OCI-LY1 (cell line): Measurements from ENCODE around the gene RPL19.

Experiments used
- H2AFZ ChIP-seq: fragments of 200-600 bp; sonication (generic), shearing (Covaris generic); 2 replicates; pipeline ENCODE4 v1.6.0; 2014; ENCODE audit warnings: antibody characterized with exemption, mild to moderate bottlenecking, low read length
- H3F3A ChIP-seq: fragments of 200-600 bp; sonication (generic), shearing (Covaris generic); 2 replicates; pipeline ENCODE4 v1.6.0; 2014; ENCODE audit warnings: mild to moderate bottlenecking, antibody characterized with exemption, low read length, moderate library complexity; ENCODE audit not compliant: insufficient read depth
- H3K27ac ChIP-seq: fragments of 200-600 bp; sonication (generic); 2 replicates; pipeline ENCODE4 v1.5.1; 2014; ENCODE audit warnings: low read length, mixed run types, mild to moderate bottlenecking, low read depth; ENCODE audit not compliant: poor library complexity, severe bottlenecking
- H3K27me3 ChIP-seq: fragments of 200-600 bp; sonication (generic); 2 replicates; pipeline ENCODE4 v1.6.0; 2014; ENCODE audit warnings: antibody characterized with exemption, mild to moderate bottlenecking, low read length, moderate library complexity; ENCODE audit not compliant: insufficient read depth
- H3K36me3 ChIP-seq: fragments of 200-600 bp; sonication (generic); 2 replicates; pipeline ENCODE4 v1.6.1; 2014; ENCODE audit warnings: mild to moderate bottlenecking, antibody characterized with exemption, low read length, moderate library complexity, mixed read lengths; ENCODE audit not compliant: insufficient read depth
- H3K4me1 ChIP-seq: fragments of 200-600 bp; sonication (generic); 2 replicates; pipeline ENCODE4 v1.5.1; 2014; ENCODE audit warnings: mild to moderate bottlenecking, low read length, moderate library complexity; ENCODE audit not compliant: insufficient read depth, severe bottlenecking
- H3K4me2 ChIP-seq: fragments of 200-600 bp; sonication (generic), shearing (Covaris generic); 2 replicates; pipeline ENCODE4 v1.6.1; 2014; ENCODE audit warnings: low read length
- H3K4me3 ChIP-seq: fragments of 200-600 bp; sonication (generic); 2 replicates; pipeline ENCODE4 v1.5.1; 2014; ENCODE audit warnings: low read length, low read depth, mild to moderate bottlenecking, mixed read lengths; ENCODE audit not compliant: poor library complexity, severe bottlenecking
- H3K79me2 ChIP-seq: fragments of 200-600 bp; shearing (Covaris generic); 2 replicates; pipeline ENCODE4 v1.6.1; 2016; ENCODE audit warnings: mixed run types, low read length, mixed read lengths; ENCODE audit not compliant: insufficient read depth
- H3K9ac ChIP-seq: fragments of 200-600 bp; sonication (generic), shearing (Covaris generic); 2 replicates; pipeline ENCODE4 v1.6.1; 2014; ENCODE audit warnings: mild to moderate bottlenecking, low read length, mixed read lengths
- H3K9me2 ChIP-seq: fragments of 200-600 bp; sonication (generic), shearing (Covaris generic); 2 replicates; pipeline ENCODE4 v1.6.1; 2014; ENCODE audit warnings: low read depth, mild to moderate bottlenecking, low read length, mixed read lengths
- H3K9me3 ChIP-seq: fragments of 200-600 bp; shearing (Covaris generic); 2 replicates; pipeline ENCODE4 v1.6.1; 2014; ENCODE audit warnings: low read length, mixed read lengths
- H4K20me1 ChIP-seq: fragments of 200-600 bp; sonication (generic), shearing (Covaris generic); 2 replicates; pipeline ENCODE4 v1.6.0; 2016; ENCODE audit warnings: mild to moderate bottlenecking, low read length; ENCODE audit not compliant: insufficient read depth
- EZH2 ChIP-seq: fragments of 200-600 bp; sonication (generic), shearing (Covaris generic); IDR thresholded peaks from 2 replicates; pipeline ENCODE4 v1.8.0; 2017; ENCODE audit warnings: borderline replicate concordance, mixed run types, mild to moderate bottlenecking, antibody characterized with exemption, low read length, moderate library complexity, mixed read lengths
- TF ChIP-seq, protein P1 (sequence below): fragments of 200-600 bp; sonication (generic), shearing (Covaris generic); IDR thresholded peaks from 2 replicates; pipeline ENCODE4 v1.5.1; 2017; ENCODE audit warnings: mild to moderate bottlenecking, antibody characterized with exemption, low read length, moderate library complexity, mixed read lengths

The RPL19 gene

DNA sequence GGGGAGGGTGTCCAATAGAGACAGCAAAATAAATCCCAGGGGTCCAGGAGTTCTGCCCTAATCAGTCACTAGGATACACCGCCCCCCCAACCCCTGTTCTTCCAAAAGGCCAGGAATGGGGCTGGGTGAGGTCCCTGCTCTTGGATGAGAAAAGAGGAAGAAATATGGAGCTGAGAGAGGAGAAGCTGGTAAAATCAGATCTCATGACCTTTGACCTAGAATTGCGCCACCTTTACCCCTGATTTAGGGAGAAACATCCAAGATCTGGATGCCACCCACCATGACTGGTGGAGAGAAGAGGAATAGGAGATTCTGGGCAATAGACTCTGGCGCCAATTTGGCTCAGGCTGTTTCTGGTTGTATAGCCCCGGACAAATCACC lies 1.9 kb upstream of the RPL19 start:
- H2AFZ ChIP-seq = no peak overlapping the region
- no peaks in the 10 kb centered on the region for H4K20me1 ChIP-seq
- H3F3A ChIP-seq = peaks cover 15% of the 10 kb centered on the region; the same call in 1 of the 2 replicates
- TF ChIP-seq, protein P1, sequence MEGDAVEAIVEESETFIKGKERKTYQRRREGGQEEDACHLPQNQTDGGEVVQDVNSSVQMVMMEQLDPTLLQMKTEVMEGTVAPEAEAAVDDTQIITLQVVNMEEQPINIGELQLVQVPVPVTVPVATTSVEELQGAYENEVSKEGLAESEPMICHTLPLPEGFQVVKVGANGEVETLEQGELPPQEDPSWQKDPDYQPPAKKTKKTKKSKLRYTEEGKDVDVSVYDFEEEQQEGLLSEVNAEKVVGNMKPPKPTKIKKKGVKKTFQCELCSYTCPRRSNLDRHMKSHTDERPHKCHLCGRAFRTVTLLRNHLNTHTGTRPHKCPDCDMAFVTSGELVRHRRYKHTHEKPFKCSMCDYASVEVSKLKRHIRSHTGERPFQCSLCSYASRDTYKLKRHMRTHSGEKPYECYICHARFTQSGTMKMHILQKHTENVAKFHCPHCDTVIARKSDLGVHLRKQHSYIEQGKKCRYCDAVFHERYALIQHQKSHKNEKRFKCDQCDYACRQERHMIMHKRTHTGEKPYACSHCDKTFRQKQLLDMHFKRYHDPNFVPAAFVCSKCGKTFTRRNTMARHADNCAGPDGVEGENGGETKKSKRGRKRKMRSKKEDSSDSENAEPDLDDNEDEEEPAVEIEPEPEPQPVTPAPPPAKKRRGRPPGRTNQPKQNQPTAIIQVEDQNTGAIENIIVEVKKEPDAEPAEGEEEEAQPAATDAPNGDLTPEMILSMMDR = no peak
- TF ChIP-seq EZH2 = no peak
- peak overlapping the region; percentile 73 for H3K9ac ChIP-seq
- H3K27me3 ChIP-seq = no peaks in the 10 kb centered on the region
- peaks cover 60% of the 10 kb centered on the region for H3K4me1 ChIP-seq
- no peaks in the 10 kb centered on the region for H3K9me3 ChIP-seq
- no peaks in the 10 kb centered on the region for H3K9me2 ChIP-seq
- peak overlapping the region; percentile 81 for H3K27ac ChIP-seq
- peaks cover 41% of the 10 kb centered on the region for H3K36me3 ChIP-seq
- peak overlapping the region; percentile 69 for H3K4me3 ChIP-seq
- peaks cover 12% of the 10 kb centered on the region for H3K79me2 ChIP-seq
- peak overlapping the region; percentile 99 for H3K4me2 ChIP-seq

DNA sequence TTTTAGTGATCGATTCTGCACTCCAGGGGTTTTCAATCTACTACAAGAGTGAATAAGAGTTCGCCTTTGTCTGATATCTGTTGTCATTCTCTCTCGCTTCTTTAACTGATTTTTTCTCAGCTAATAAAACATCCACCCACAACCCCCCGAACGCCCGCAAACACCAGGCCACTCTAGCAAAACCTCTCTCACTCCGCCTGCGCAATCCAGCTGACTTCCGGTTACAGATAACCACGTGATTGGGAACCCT lies 338 bp upstream of the RPL19 start:
- no peaks in the 10 kb centered on the region for H3K27me3 ChIP-seq
- peak overlapping the region; percentile 81 for H3K27ac ChIP-seq
- peaks cover 60% of the 10 kb centered on the region for H3K4me1 ChIP-seq
- H3K9ac ChIP-seq = peak overlapping the region; percentile 100
- H3K9me2 ChIP-seq = no peaks in the 10 kb centered on the region
- no peak for TF ChIP-seq EZH2
- TF ChIP-seq, protein P1 = no peak
- peak overlapping the region; percentile 99 for H3K4me2 ChIP-seq
- H3K9me3 ChIP-seq = no peaks in the 10 kb centered on the region
- peak overlapping the region; percentile 98 for H3K4me3 ChIP-seq
- H3F3A ChIP-seq = peaks cover 24% of the 10 kb centered on the region
- H2AFZ ChIP-seq = no peak overlapping the region
- peaks cover 44% of the 10 kb centered on the region for H3K36me3 ChIP-seq
- peaks cover 12% of the 10 kb centered on the region for H3K79me2 ChIP-seq
- no peaks in the 10 kb centered on the region for H4K20me1 ChIP-seq

DNA sequence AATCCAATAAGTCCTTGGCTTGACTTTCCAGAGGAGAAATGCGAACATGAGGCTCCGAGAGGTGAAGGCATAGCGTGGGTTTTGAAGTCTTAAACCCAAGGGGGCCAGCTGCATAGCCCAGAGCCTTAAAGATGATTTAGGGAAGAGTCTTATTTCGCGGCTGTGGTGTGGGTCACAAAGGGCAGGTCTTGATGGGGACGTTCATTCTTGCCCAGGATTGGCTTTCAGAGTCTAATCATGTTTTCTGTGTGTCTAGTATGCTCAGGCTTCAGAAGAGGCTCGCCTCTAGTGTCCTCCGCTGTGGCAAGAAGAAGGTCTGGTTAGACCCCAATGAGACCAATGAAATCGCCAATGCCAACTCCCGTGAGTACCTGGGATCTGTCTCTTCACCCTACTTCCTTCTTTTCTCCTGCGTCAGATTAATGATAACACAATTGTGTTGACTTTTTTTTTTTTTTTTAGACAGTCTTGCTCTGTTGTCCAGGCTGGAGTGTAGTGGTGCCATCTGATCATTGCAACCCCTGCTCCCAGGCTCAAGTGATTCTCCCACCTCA lies 951 bp downstream of the RPL19 start:
- Histone ChIP-seq H3K27ac (peak overlapping the region; percentile 81), H3K79me2 (peaks cover 12% of the 10 kb centered on the region), H2AFZ (no peak overlapping the region), H3K9me2 (no peaks in the 10 kb centered on the region), H3K4me2 (peak overlapping the region; percentile 99), H4K20me1 (no peaks in the 10 kb centered on the region), H3K27me3 (no peaks in the 10 kb centered on the region), H3F3A (peaks cover 24% of the 10 kb centered on the region), H3K9me3 (no peaks in the 10 kb centered on the region), H3K4me1 (peaks cover 48% of the 10 kb centered on the region), H3K9ac (peak overlapping the region; percentile 100), H3K36me3 (peaks cover 49% of the 10 kb centered on the region), H3K4me3 (peak overlapping the region; percentile 98)
- TF ChIP-seq EZH2 = no peak
- TF ChIP-seq, protein P1 = no peak
